Ascending aorta (tissue), 2 donors: ENCODE data around the gene RSPRY1. TPM values are rescaled to one million over a fixed set of nuclear protein-coding genes. Genes with fewer than 3 reads are reported as not detected.

Experiments
- DNase-seq, 2 donors: peaks; one replicate each; pipeline ENCODE4 v3.0.0-alpha.2; 2019; ENCODE audit warnings: low spot score in 2 of 2
- H3K27ac ChIP-seq, 2 donors: fragments of 200-600 bp; sonication (generic); one replicate each; pipeline ENCODE4 v1.5.1; 2016 to 2017; ENCODE audit warnings: mild to moderate bottlenecking in 1 of 2
- H3K27me3 ChIP-seq: fragments of 200-600 bp; sonication (generic); one replicate; pipeline ENCODE4 v1.5.1; 2017
- H3K36me3 ChIP-seq, 2 donors: fragments of 200-600 bp; sonication (generic); one replicate each; pipeline ENCODE4 v1.5.1; 2016
- H3K4me1 ChIP-seq, 2 donors: fragments of 200-600 bp; sonication (generic); one replicate each; pipeline ENCODE4 v1.5.1; 2016 to 2017; ENCODE audit warnings: mild to moderate bottlenecking in 1 of 2
- H3K4me3 ChIP-seq, 2 donors: fragments of 200-600 bp; sonication (generic); one replicate each; pipeline ENCODE4 v1.5.1; 2016 to 2017; ENCODE audit warnings: mild to moderate bottlenecking in 1 of 2
- H3K9me3 ChIP-seq, 2 donors: fragments of 200-600 bp; sonication (generic); one replicate each; pipeline ENCODE4 v1.5.1; 2016
- intact Hi-C: fragments of 100-400 bp; cut with DNase I; formaldehyde crosslinking; loops from one replicate; pipeline ENCODE4 v1.15.1; 2023
- total RNA-seq: library from RNA; depleted of rRNA; stranded (reverse); fragments of >200 nt; gene quantifications from one replicate; pipeline ENCODE4 v1.1.0, GENCODE V29; 2016
- TF ChIP-seq, protein P1 (sequence below), 3 experiments: fragments of 200-600 bp in 2 of 3; fragments of 450-650 bp in 1 of 3; sonication (generic) in 2 of 3; IDR thresholded peaks; one replicate each; pipeline ENCODE4 v1.5.1; 2016 to 2019; ENCODE audit warnings: antibody characterized with exemption in 3 of 3, mild to moderate bottlenecking in 1 of 3, moderate library complexity in 1 of 3

RSPRY1 gene
- total RNA-seq, 1 donor from 2014 or later, result 29.3 TPM

GRCh38 chr16:57223057-57223456 lies 36.9 kb downstream of the RSPRY1 start:
- Histone ChIP-seq H3K9me3 (no peaks in the 10 kb centered on the region), H3K36me3 (peaks cover 69 to 91% of the 10 kb centered on the region in 2 donors), H3K27ac (no peak overlapping the region), H3K27me3 (no peaks in the 10 kb centered on the region), H3K4me3 (no peak overlapping the region), H3K4me1 (no peaks in the 10 kb centered on the region)
- intact Hi-C loops, result no loop called here
- no peak for DNase-seq
- TF ChIP-seq, protein P1, sequence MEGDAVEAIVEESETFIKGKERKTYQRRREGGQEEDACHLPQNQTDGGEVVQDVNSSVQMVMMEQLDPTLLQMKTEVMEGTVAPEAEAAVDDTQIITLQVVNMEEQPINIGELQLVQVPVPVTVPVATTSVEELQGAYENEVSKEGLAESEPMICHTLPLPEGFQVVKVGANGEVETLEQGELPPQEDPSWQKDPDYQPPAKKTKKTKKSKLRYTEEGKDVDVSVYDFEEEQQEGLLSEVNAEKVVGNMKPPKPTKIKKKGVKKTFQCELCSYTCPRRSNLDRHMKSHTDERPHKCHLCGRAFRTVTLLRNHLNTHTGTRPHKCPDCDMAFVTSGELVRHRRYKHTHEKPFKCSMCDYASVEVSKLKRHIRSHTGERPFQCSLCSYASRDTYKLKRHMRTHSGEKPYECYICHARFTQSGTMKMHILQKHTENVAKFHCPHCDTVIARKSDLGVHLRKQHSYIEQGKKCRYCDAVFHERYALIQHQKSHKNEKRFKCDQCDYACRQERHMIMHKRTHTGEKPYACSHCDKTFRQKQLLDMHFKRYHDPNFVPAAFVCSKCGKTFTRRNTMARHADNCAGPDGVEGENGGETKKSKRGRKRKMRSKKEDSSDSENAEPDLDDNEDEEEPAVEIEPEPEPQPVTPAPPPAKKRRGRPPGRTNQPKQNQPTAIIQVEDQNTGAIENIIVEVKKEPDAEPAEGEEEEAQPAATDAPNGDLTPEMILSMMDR (IDR thresholded peaks at IDR 0.05), result no peak

DNA sequence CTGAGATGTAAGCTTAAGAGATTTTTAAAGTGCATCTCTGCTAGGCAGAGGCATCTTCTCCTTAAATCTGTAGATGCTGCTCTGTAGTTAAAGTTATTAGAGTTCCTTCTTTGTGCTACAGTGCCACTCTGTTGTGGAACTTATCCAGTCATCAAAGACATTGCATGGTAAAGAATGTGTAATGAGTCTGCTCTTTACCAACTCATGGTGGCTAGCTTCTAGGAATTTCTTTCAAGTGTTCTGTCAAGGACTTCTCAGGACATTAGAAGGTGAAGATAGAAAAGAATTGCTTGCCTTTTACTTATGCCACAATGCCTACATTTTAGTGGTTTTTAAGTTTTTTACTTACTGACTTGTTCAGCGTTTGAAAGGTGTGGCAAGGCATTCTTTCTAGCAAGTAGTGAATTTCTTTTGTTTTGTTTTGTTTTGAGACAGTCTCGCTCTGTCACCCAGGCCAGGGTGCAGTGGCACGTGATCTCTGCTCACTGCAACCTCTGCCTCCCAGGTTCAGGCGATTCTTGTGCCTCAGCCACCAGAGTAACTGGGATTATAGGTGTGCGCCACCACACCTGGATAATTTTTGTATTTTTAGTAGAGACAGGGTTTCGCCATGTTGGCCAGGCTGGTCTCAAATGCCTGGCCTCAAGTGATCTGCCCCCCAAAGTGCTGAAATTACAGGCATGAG lies 38.7 kb downstream of the RSPRY1 start:
- H3K27ac ChIP-seq, result no peak overlapping the region
- no peaks in the 10 kb centered on the region for H3K27me3 ChIP-seq
- no peak for DNase-seq
- no peaks in the 10 kb centered on the region for H3K9me3 ChIP-seq
- peaks cover 75 to 91% of the 10 kb centered on the region in 2 donors for H3K36me3 ChIP-seq
- no peak overlapping the region for H3K4me3 ChIP-seq
- intact Hi-C loops, result no loop called here
- no peaks in the 10 kb centered on the region for H3K4me1 ChIP-seq
- TF ChIP-seq, protein P1 (IDR thresholded peaks at IDR 0.05), result no peak

GRCh38 chr16:57225978-57226377 lies 39.8 kb downstream of the RSPRY1 start:
- no peak overlapping the region for H3K4me3 ChIP-seq
- peaks cover 77 to 94% of the 10 kb centered on the region in 2 donors for H3K36me3 ChIP-seq
- TF ChIP-seq, protein P1 (IDR thresholded peaks at IDR 0.05), result no peak
- H3K4me1 ChIP-seq, result no peaks in the 10 kb centered on the region
- intact Hi-C loops, result no loop called here
- H3K27ac ChIP-seq, result no peak overlapping the region
- DNase-seq, result no peak
- H3K9me3 ChIP-seq, result no peaks in the 10 kb centered on the region
- no peaks in the 10 kb centered on the region for H3K27me3 ChIP-seq

GRCh38 chr16:57226701-57227621 lies 40.8 kb downstream of the RSPRY1 start:
- Histone ChIP-seq H3K27ac (no peak overlapping the region), H3K4me3 (no peak overlapping the region), H3K4me1 (no peaks in the 10 kb centered on the region), H3K27me3 (no peaks in the 10 kb centered on the region), H3K36me3 (peaks cover 79 to 94% of the 10 kb centered on the region in 2 donors), H3K9me3 (no peaks in the 10 kb centered on the region)
- intact Hi-C loops, result no loop called here
- no peak for DNase-seq
- TF ChIP-seq, protein P1 (IDR thresholded peaks at IDR 0.05), result no peak

DNA sequence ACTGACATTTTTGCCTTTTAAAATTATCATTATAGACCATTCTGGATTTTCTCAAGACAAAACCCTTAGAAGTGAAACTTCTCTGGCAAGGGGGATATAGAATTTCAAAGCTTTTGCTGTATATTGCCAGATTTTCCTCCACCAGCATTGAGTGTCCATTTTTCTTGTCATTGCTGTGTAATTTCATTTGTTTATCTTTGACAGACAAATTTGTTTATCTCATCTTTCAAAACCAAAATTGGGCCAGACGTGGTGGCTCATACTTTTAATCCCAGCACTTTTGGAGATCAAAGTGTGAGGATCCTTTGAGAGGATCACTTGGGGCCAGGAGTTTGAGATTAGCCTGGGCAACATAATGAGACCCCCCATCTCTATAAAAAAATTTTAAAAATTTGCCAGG lies 43.0 kb downstream of the RSPRY1 start:
- intact Hi-C loops, result no loop called here
- Histone ChIP-seq H3K4me3 (no peak overlapping the region), H3K27ac (no peak overlapping the region), H3K4me1 (no peaks in the 10 kb centered on the region), H3K27me3 (no peaks in the 10 kb centered on the region), H3K36me3 (peaks cover 78 to 92% of the 10 kb centered on the region in 2 donors), H3K9me3 (no peaks in the 10 kb centered on the region)
- no peak for DNase-seq
- TF ChIP-seq, protein P1 (IDR thresholded peaks at IDR 0.05), result no peak
